HepG2 (cell line): ENCODE measurements around the gene SKIC2. TPM values are rescaled to one million over a fixed set of nuclear protein-coding genes. Genes with fewer than 3 reads are reported as not detected.
A peak's percentile ranks its signal among the peaks of the same experiment; 100 is the strongest.

Experiments
- ATF7 ChIP-seq, 2 experiments: fragments of 450-650 bp in 1 of 2; sonication (generic) in 1 of 2; formaldehyde crosslinking in 1 of 2; IDR thresholded peaks; 2 replicates each; pipeline versions ENCODE4 v1.4.0 to v1.6.1; 2016 to 2020; ENCODE audit warnings: antibody characterized with exemption in 1 of 2, mild to moderate bottlenecking in 1 of 2, missing genetic modification reagents in 1 of 2
- ELF4 ChIP-seq: sonication (generic); formaldehyde crosslinking; IDR thresholded peaks from 2 replicates; pipeline ENCODE4 v1.5.0; 2020; ENCODE audit warnings: missing genetic modification reagents, mild to moderate bottlenecking, moderate library complexity, borderline replicate concordance
- MXD4 ChIP-seq: IDR thresholded peaks from 2 replicates; pipeline ENCODE4 v1.6.1; 2016; ENCODE audit warnings: mild to moderate bottlenecking, missing biosample characterization, missing genetic modification reagents
- PRPF4 ChIP-seq: fragments of 200-400 bp; formaldehyde crosslinking; IDR thresholded peaks from 2 replicates; pipeline ENCODE4 v1.6.1; 2016; ENCODE audit warnings: low read length, low read depth; ENCODE audit not compliant: poor library complexity, severe bottlenecking
- TBL1XR1 ChIP-seq: fragments of 150-350 bp; IDR thresholded peaks from 2 replicates; pipeline ENCODE4 v1.6.1; 2014; ENCODE audit warnings: borderline replicate concordance, low read length; ENCODE audit not compliant: partially characterized antibody
- ZBTB3 ChIP-seq: sonication (generic); formaldehyde crosslinking; IDR thresholded peaks from 2 replicates; pipeline ENCODE4 v1.4.0; 2020; ENCODE audit warnings: low read depth, mild to moderate bottlenecking, moderate library complexity, missing genetic modification reagents, borderline replicate concordance
- ZNF136 ChIP-seq: sonication (generic); formaldehyde crosslinking; IDR thresholded peaks from 2 replicates; pipeline ENCODE4 v1.8.1; 2022; ENCODE audit warnings: low read depth, mild to moderate bottlenecking, moderate library complexity, missing genetic modification reagents
- ZNF484 ChIP-seq: sonication (generic); formaldehyde crosslinking; IDR thresholded peaks from 2 replicates; pipeline ENCODE4 v1.5.1; 2020; ENCODE audit warnings: mild to moderate bottlenecking, low read depth, missing genetic modification reagents, borderline replicate concordance
- ZSCAN9 ChIP-seq: IDR thresholded peaks from 2 replicates; pipeline ENCODE4 v1.6.1; 2016; ENCODE audit warnings: borderline replicate concordance
- polyA plus RNA-seq, 8 experiments: library from polyadenylated mRNA; depleted of rRNA in 3 of 8; stranded (reverse) in 7 of 8; unstranded in 1 of 8; fragments of >200 nt; fragmentation: Illumina TruSeq in 4 of 8; extraction: Trizol in 4 of 8; gene quantifications; 2 replicates each; pipeline versions ENCODE4 v1.2.1 to v1.2.3, GENCODE V29; 2011 to 2016; ENCODE audit warnings: low read depth in 4 of 8, missing spikeins in 1 of 8, mixed read lengths in 1 of 8; ENCODE audit not compliant: insufficient read depth in 1 of 8
- total RNA-seq, 5 experiments: library from RNA; depleted of rRNA; stranded (reverse); fragments of >200 nt; fragmentation: Illumina TruSeq; extraction: Trizol; gene quantifications; 2 replicates each; pipeline ENCODE4 v1.2.3, GENCODE V29; 2016; ENCODE audit warnings: low read depth in 1 of 5
- TF ChIP-seq, protein P1 (sequence below): IDR thresholded peaks from 2 replicates; pipeline ENCODE4 v1.6.1; 2016
- TF ChIP-seq, protein P2 (sequence below): sonication (generic); formaldehyde crosslinking; IDR thresholded peaks from 2 replicates; pipeline ENCODE4 v1.5.1; 2020; ENCODE audit warnings: mild to moderate bottlenecking, moderate library complexity, missing genetic modification reagents
- TF ChIP-seq, protein P3 (sequence below): sonication (generic); formaldehyde crosslinking; IDR thresholded peaks from 2 replicates; pipeline ENCODE4 v1.8.0; 2022; ENCODE audit warnings: mild to moderate bottlenecking, missing genetic modification reagents, moderate library complexity
- TF ChIP-seq, protein P4 (sequence below): sonication (generic); formaldehyde crosslinking; conservative IDR thresholded peaks from 2 replicates; pipeline ENCODE4 v1.4.0; 2020; ENCODE audit warnings: missing genetic modification reagents

Gene SKIC2
- total and polyA plus RNA-seq, 2 of the 13 experiments (the other 11 are each of a cell fraction or from before 2014, with no cell fraction given), result 67.1 to 68.4 TPM

DNA sequence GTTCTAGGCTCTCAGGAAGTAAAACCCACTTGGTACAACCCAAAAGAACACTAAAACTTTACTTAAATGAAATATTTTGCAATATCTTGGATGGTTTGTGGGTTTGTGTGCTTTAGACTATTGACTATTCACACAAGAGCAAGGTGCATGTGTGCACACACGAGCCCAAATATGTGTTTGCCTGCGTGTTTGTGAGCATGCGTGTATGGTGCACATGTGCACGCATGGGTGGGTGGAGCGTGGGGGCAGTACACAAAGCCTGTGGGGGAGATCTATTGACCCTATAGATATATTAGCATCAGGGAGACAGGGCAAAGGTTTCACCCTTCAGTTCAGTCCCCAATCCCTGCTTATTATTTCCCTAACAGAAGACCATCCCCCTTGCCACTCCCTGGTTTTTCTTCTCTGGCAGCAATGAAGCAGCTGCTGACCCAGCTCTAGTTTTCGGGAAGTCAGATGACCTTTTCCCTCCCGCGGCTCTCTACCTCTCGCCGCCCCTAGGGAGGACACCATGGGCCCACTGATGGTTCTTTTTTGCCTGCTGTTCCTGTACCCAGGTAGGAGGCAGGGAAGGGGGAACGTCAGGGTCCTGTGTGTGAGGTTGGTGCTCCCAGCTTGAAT, 31.6 kb upstream of the SKIC2 start, which contains the start of gene C2 (continued):
- TF ChIP-seq, protein P1, sequence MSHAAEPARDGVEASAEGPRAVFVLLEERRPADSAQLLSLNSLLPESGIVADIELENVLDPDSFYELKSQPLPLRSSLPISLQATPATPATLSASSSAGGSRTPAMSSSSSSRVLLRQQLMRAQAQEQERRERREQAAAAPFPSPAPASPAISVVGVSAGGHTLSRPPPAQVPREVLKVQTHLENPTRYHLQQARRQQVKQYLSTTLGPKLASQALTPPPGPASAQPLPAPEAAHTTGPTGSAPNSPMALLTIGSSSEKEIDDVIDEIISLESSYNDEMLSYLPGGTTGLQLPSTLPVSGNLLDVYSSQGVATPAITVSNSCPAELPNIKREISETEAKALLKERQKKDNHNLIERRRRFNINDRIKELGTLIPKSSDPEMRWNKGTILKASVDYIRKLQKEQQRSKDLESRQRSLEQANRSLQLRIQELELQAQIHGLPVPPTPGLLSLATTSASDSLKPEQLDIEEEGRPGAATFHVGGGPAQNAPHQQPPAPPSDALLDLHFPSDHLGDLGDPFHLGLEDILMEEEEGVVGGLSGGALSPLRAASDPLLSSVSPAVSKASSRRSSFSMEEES, result peak; percentile 84
- TF ChIP-seq, protein P2, sequence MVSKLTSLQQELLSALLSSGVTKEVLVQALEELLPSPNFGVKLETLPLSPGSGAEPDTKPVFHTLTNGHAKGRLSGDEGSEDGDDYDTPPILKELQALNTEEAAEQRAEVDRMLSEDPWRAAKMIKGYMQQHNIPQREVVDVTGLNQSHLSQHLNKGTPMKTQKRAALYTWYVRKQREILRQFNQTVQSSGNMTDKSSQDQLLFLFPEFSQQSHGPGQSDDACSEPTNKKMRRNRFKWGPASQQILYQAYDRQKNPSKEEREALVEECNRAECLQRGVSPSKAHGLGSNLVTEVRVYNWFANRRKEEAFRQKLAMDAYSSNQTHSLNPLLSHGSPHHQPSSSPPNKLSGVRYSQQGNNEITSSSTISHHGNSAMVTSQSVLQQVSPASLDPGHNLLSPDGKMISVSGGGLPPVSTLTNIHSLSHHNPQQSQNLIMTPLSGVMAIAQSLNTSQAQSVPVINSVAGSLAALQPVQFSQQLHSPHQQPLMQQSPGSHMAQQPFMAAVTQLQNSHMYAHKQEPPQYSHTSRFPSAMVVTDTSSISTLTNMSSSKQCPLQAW (CRISPR knock-in tag), result peak; percentile 55
- TF ChIP-seq ZNF484, result no peak
- no peak; the same call in 1 of the 2 replicates for TF ChIP-seq ZNF136 (CRISPR knock-in tag)
- TF ChIP-seq PRPF4, result no peak
- no peak for TF ChIP-seq ATF7 (IDR thresholded peaks at IDR 0.05)
- TF ChIP-seq ATF7 (CRISPR knock-in tag; IDR thresholded peaks at IDR 0.05), result peak; percentile 63; the same call in 1 of the 2 replicates
- TF ChIP-seq, protein P3, sequence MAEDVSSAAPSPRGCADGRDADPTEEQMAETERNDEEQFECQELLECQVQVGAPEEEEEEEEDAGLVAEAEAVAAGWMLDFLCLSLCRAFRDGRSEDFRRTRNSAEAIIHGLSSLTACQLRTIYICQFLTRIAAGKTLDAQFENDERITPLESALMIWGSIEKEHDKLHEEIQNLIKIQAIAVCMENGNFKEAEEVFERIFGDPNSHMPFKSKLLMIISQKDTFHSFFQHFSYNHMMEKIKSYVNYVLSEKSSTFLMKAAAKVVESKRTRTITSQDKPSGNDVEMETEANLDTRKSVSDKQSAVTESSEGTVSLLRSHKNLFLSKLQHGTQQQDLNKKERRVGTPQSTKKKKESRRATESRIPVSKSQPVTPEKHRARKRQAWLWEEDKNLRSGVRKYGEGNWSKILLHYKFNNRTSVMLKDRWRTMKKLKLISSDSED, result no peak
- peak; percentile 42; the same call in 1 of the 2 replicates for TF ChIP-seq ELF4
- no peak for TF ChIP-seq ZBTB3 (CRISPR knock-in tag)
- peak; percentile 78 for TF ChIP-seq TBL1XR1
- TF ChIP-seq, protein P4, sequence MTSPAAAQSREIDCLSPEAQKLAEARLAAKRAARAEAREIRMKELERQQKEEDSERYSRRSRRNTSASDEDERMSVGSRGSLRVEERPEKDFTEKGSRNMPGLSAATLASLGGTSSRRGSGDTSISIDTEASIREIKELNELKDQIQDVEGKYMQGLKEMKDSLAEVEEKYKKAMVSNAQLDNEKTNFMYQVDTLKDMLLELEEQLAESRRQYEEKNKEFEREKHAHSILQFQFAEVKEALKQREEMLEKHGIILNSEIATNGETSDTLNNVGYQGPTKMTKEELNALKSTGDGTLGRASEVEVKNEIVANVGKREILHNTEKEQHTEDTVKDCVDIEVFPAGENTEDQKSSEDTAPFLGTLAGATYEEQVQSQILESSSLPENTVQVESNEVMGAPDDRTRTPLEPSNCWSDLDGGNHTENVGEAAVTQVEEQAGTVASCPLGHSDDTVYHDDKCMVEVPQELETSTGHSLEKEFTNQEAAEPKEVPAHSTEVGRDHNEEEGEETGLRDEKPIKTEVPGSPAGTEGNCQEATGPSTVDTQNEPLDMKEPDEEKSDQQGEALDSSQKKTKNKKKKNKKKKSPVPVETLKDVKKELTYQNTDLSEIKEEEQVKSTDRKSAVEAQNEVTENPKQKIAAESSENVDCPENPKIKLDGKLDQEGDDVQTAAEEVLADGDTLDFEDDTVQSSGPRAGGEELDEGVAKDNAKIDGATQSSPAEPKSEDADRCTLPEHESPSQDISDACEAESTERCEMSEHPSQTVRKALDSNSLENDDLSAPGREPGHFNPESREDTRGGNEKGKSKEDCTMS (CRISPR knock-in tag), result no peak
- peak; percentile 68 for TF ChIP-seq ZSCAN9 (CRISPR knock-in tag)
- peak; percentile 94 for TF ChIP-seq MXD4 (CRISPR knock-in tag)
